ENCODE measurements around the gene IRX4.
"Not testable (repeated sequence)": the region's sequence is repeated elsewhere in the genome, so short reads cannot be mapped to it uniquely, and the experiment has no call there.

IRX4 gene

GRCh38 chr5:1856596-1857255, 26.0 kb downstream of the IRX4 start:
- DNase-seq = no peak

- no peak for DNase-seq
Observed at GRCh38 chr5:1855596-1855995, 27.1 kb downstream of the IRX4 start.

GRCh38 chr5:1855075-1855474, 27.6 kb downstream of the IRX4 start:
- DNase-seq = no peak

- no peak for DNase-seq
Observed at GRCh38 chr5:1853531-1853930, 29.2 kb downstream of the IRX4 start.

GRCh38 chr5:1852324-1852947, 30.3 kb downstream of the IRX4 start:
- DNase-seq = no peak

GRCh38 chr5:1851290-1851934, 31.3 kb downstream of the IRX4 start:
- no peak for DNase-seq

GRCh38 chr5:1850324-1851154, 32.2 kb downstream of the IRX4 start:
- no peak for DNase-seq

- no peak for DNase-seq
Observed at GRCh38 chr5:1847611-1848010, 35.1 kb downstream of the IRX4 start.

GRCh38 chr5:1847056-1847455, 35.7 kb downstream of the IRX4 start:
- no peak for DNase-seq

GRCh38 chr5:1846583-1846982, 36.1 kb downstream of the IRX4 start:
- DNase-seq = no peak

GRCh38 chr5:1845696-1846095, 37.0 kb downstream of the IRX4 start:
- DNase-seq = no peak

- DNase-seq = no peak
Observed at GRCh38 chr5:1844708-1845436, 37.9 kb downstream of the IRX4 start.

GRCh38 chr5:1843761-1844160, 39.0 kb downstream of the IRX4 start:
- not testable (repeated sequence) for DNase-seq

- DNase-seq = no peak
Observed at GRCh38 chr5:1842004-1842819, 40.5 kb downstream of the IRX4 start.

- no peak for DNase-seq
Observed at GRCh38 chr5:1840741-1841521, 41.8 kb downstream of the IRX4 start.

GRCh38 chr5:1840071-1840547, 42.6 kb downstream of the IRX4 start:
- no peak for DNase-seq

GRCh38 chr5:1838013-1838412, 44.7 kb downstream of the IRX4 start:
- no peak for DNase-seq

- DNase-seq = no peak
Observed at GRCh38 chr5:1836891-1837880, 45.5 kb downstream of the IRX4 start.

GRCh38 chr5:1836176-1836890, 46.4 kb downstream of the IRX4 start:
- DNase-seq = no peak

All from stimulated activated CD8-positive, alpha-beta memory T cell treated with anti-CD3 and anti-CD28 coated beads, Interleukin-4, amount 100 ng/mL, for 48 hours (primary cell).